Subcutaneous adipose tissue (tissue), 4 donors: Measurements from ENCODE around the gene XNDC1N. TPM values are rescaled to one million over a fixed set of nuclear protein-coding genes. Genes with fewer than 3 reads are reported as not detected.

Experiments
- total RNA-seq, 4 donors: library from RNA; depleted of rRNA; stranded (reverse); fragments of >200 nt; gene quantifications; one replicate each; pipeline ENCODE4 v1.1.0, GENCODE V29; 2016
- TF ChIP-seq, protein P1 (sequence below): fragments of 450-650 bp; IDR thresholded peaks from one replicate; pipeline ENCODE4 v1.5.1; 2016; ENCODE audit warnings: low read depth, mild to moderate bottlenecking, control low read depth, antibody characterized with exemption, moderate library complexity

Gene XNDC1N, protein sequence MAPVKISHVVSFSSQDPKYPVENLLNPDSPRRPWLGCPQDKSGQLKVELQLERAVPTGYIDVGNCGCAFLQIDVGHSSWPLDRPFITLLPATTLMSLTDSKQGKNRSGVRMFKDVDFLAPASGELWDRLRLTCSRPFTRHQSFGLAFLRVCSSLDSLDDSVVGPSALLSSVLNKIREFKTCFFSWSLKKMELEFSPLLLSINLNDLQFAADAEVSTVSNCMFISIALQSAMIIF
- total RNA-seq: 1 to 10 TPM; 3.1 to 8.2 (median 6.4) TPM

DNA sequence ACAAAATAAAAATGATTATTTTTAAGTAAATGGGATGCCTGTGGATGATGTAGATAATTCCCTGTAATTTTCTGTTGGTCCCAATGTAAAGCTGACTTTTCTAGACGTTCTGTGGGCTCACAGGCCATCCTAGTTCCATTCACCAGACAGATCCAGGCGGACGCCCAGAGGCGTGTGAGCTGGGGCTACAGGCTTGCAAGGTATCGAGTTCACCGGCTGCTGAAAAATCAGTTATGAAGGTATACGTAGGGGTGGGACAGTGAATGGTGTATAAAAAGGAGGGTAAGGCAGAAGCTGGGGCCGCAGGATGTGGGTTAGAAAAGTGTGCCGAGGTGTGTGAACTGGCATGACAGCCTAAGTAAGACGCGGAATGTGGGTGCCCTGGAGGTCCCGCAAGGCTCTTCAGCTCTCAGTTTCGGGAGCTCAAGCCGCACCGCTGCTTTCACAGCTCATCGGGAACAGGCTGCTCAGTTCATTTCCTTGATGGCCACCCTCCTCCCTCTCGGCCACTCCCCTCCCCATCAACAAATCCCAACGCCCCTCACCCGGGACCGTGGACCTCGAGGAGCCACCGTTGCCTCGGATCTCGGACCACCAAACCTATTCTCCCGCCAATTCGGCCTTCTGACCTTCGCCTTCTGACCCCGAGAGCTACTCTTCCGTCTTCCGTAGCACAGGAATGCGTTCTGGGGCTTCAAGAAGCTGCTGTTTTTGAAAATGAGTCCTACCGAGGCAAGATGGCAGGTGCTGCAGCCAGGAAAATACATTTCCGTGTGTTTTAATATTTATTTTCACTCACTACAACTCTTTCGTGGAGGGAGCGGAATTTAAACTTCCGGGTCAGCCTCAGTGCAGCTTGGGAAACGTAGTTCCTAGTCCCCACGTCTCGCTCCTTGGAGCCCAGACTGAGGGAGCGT, at the start of gene XNDC1N:
Gene XNDC1N, minus strand, starts transcription at position 775 of the 917 bp plus-strand sequence. CDS start 5,241 bp downstream, outside the sequence.
- TF ChIP-seq, protein P1, sequence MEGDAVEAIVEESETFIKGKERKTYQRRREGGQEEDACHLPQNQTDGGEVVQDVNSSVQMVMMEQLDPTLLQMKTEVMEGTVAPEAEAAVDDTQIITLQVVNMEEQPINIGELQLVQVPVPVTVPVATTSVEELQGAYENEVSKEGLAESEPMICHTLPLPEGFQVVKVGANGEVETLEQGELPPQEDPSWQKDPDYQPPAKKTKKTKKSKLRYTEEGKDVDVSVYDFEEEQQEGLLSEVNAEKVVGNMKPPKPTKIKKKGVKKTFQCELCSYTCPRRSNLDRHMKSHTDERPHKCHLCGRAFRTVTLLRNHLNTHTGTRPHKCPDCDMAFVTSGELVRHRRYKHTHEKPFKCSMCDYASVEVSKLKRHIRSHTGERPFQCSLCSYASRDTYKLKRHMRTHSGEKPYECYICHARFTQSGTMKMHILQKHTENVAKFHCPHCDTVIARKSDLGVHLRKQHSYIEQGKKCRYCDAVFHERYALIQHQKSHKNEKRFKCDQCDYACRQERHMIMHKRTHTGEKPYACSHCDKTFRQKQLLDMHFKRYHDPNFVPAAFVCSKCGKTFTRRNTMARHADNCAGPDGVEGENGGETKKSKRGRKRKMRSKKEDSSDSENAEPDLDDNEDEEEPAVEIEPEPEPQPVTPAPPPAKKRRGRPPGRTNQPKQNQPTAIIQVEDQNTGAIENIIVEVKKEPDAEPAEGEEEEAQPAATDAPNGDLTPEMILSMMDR: no peak

DNA sequence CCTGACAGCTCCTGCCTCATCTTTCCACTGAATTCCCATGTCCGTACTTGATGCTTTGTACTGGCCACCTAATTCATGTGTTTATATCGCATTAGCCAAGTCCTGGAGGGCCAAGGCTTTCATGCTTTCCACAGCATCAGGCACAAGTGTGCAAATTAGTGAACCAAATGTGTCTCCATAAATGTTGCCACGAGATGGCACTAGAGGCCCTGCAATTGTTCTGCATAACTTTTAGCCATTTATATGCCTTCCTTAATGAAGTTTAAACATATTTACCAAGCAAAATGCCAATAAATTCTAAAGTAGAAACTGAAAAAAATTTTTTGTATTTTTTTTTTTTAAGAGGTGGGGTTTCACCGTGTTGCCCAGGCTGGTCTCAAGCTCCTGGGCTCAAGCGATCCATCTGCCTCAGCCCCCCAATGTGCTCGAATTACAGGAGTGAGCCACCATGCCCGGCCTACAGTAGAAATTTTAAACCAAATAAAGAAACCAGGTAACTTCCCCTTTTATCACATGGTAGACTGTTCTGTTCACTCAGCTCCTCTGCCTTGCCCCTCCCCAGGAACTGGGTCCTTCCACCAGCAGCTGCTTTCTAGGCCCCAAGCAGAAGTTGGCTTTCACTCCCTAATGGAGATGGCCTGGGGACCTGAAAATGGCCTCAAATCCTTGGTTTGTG, 49.5 kb upstream of the XNDC1N start:
- TF ChIP-seq, protein P1: no peak

DNA sequence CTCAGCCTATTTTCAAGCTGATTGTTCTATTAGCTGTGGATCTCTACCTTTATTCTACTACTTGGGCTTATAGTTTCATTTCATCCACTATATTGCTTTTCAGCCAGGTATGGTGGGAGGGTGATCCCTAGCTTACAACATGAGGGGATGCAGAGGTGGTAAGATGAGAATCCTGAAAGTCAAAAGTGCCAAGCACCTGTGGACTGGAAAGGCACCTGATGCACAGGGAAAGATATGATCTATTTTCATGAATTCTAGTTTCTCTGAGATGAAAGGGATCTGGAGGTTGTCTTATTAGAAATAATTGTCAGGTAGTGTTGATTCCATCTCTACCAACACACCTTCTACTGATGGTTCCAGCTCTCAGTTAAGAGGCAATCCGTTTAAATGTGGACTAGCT, 48.7 kb upstream of the XNDC1N start:
- TF ChIP-seq, protein P1: no peak

DNA sequence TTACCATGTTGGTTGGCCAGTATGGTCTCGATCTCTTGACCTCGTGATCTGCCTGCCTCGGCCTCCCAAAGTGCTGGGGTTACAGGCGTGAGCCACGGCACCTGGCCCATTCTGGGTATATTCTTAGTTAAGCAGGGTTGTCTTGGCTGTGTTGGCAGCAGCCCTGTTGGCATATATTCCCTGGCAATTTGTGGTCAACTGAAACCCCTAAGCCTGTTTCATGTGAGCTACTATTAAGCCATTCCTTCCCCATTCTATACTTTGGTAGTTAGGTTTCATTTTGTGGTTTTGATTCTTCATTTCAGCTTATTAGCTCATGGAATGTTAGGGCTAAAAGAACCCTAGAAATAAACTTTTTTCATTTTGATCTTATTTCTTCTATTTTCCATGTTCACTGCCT, 48.2 kb upstream of the XNDC1N start:
- TF ChIP-seq, protein P1: no peak

DNA sequence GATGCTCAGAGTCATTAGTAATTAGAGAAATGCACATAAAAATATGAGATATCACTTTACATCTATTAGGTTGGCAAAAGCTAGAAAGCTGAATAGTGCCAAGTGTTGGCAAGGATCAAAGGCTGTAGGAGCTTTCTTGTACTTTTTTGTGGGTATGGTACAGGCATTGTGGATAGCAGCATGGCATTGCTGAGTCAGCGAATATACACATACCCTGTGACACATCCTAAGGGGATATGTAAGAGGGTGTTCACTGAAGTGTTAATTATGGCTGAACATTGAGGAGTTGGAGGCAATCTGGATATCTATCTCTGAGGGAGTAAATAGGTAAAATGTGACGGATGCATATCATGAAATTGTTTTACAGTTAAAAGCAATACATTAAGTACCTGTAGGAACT, 43.3 kb upstream of the XNDC1N start:
- TF ChIP-seq, protein P1: no peak

DNA sequence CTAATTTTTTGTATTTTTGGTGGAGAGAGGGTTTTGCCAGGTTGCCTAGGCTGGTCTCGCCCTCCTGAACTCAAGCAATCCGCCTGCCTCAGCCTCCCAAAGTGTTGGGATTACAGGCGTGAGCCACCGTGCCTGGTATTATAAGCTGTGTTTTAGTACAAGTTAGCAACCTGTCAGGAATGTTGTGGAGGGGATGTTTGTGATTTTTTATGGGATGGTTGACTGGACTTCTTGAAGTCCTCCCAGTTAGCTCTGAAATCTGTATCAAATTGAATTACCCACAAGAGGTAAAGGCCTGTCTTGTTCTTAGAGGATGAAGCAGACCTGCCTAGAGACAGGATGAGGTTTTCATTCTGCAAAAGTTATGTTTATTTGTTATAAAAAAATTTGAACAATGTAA, 36.2 kb upstream of the XNDC1N start:
- TF ChIP-seq, protein P1: no peak

DNA sequence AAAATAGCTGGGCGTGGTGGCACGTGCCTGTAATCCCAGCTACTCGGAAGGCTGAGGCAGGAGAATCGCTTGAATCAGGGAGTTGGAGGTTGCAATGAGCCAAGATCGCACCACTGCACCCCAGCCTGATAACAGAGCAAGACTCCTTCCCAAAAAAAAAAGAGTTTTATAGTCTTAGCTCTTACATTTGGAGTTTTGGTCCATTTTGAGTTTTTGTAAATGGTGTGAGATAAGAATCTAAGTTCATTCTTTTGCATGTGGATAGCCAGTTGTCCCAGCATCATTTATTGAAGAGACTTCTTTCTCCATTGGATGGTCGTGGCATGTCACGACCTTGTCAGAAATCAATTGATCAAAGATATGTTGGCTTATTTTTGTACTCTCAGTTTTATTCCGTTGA, 35.1 kb upstream of the XNDC1N start:
- TF ChIP-seq, protein P1: no peak
